GM12892 (cell line): ENCODE measurements around the gene SCFD2.

Experiments used
- POLR2A ChIP-seq: IDR thresholded peaks from 2 replicates; pipeline ENCODE4 v1.6.1; 2011; ENCODE audit warnings: low read depth, low read length, control low read depth
- POLR2AphosphoS5 ChIP-seq: IDR thresholded peaks from 2 replicates; pipeline ENCODE4 v1.6.1; 2011; ENCODE audit warnings: low read depth, low read length, control low read depth
- TAF1 ChIP-seq: IDR thresholded peaks from 2 replicates; pipeline ENCODE4 v1.6.1; 2011; ENCODE audit warnings: low read depth, mild to moderate bottlenecking, control low read depth, low read length, borderline replicate concordance

DNA sequence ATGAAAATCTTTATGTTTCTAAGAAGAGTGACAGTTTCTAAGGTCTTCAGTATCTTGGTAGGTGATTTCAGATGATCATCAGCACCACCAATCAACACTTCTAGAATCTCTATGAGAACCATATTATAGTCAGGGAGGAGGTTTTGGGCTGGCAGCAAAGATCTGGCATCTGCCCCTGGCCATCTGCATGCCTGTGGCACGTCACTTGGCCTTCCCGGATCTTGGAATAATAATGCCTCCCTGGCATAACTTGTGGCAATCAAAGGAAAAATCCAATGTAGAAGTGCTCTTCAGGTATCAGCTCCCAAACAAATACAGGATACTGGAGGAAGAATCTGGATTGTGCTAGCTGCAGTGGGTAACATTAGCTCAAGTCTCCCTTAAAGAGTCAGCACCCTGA, 446.4 kb downstream of the SCFD2 start:
- TF ChIP-seq POLR2A (no peak), POLR2AphosphoS5 (no peak), TAF1 (no peak)
